ENCODE data around the gene PLCD3. TPM values are rescaled to one million over a fixed set of nuclear protein-coding genes. Genes with fewer than 3 reads are reported as not detected.

PLCD3 gene
- total and polyA plus RNA-seq, 2 of the 13 experiments (the other 11 are each of a cell fraction or from before 2014, with no cell fraction given) = 11.3 to 39.1 TPM

DNA sequence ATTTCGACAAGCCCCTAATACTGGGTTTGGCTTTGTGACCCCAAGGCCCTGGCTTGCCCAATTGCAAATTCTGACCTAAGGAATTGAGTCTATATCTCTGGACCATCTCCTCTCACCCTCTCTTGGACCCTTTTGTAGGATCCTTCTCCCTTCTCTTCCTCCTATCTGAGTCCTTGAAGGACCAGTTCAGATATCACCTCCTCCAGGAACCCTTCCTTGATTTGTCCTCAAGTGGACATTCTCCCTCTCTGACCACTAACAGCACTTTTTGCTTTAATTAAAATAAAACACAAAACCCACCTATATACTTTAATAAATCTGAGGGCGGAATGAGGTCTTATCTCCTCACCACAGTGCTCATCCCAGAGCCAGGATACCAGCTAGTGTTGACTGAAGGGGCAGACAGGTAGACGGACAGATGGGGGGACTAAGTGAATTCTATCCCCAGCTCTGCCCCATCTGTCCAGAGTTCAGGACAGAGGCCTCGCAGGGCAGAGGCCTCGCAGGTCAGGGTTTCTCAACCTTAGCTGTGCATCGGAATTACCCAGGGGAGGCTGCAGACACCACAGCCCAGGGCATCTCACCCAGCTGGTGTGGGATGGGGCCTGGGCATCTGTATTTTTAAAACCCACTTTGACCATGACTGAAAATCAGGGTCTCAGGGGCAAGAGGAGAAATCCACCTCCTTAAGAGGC is 9.1 kb downstream of the PLCD3 start (continued):
- TF ChIP-seq, protein P1, sequence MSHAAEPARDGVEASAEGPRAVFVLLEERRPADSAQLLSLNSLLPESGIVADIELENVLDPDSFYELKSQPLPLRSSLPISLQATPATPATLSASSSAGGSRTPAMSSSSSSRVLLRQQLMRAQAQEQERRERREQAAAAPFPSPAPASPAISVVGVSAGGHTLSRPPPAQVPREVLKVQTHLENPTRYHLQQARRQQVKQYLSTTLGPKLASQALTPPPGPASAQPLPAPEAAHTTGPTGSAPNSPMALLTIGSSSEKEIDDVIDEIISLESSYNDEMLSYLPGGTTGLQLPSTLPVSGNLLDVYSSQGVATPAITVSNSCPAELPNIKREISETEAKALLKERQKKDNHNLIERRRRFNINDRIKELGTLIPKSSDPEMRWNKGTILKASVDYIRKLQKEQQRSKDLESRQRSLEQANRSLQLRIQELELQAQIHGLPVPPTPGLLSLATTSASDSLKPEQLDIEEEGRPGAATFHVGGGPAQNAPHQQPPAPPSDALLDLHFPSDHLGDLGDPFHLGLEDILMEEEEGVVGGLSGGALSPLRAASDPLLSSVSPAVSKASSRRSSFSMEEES (CRISPR knock-in tag; IDR thresholded peaks at IDR 0.05) = no peak
- 0 out of 2 replicates have a peak, but pooled peaks have one; percentile 56 for TF ChIP-seq ZNF709 (CRISPR knock-in tag; IDR thresholded peaks at IDR 0.05)
- 0 out of 2 replicates have a peak, but pooled peaks have one; percentile 23 for TF ChIP-seq ZNF33A (CRISPR knock-in tag; IDR thresholded peaks at IDR 0.05; ENCODE audit: borderline replicate concordance)
- TF ChIP-seq, protein P2, sequence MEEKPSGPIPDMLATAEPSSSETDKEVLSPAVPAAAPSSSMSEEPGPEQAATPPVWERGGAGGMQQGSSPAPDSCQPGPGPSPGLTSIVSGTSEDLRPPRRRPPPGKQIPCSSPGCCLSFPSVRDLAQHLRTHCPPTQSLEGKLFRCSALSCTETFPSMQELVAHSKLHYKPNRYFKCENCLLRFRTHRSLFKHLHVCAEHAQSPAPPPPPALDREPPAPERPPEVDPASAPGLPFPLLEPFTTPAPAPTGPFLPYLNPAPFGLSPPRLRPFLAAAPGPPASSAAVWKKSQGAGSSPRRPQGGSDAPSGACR (CRISPR knock-in tag; IDR thresholded peaks at IDR 0.05) = 0 out of 2 replicates have a peak, but pooled peaks have one; percentile 5
- peak; percentile 46; the same call in 1 of the 2 replicates for TF ChIP-seq RXRB (CRISPR knock-in tag; IDR thresholded peaks at IDR 0.05; ENCODE audit: borderline replicate concordance)
- TF ChIP-seq XBP1 (CRISPR knock-in tag; IDR thresholded peaks at IDR 0.05) = no peak
- TF ChIP-seq, protein P3, sequence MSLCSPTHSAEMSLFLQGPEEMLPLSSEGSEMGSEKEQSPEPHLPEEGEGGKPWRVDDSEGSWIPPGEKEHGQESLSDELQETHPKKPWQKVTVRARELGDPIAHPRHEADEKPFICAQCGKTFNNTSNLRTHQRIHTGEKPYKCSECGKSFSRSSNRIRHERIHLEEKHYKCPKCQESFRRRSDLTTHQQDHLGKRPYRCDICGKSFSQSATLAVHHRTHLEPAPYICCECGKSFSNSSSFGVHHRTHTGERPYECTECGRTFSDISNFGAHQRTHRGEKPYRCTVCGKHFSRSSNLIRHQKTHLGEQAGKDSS (CRISPR knock-in tag; IDR thresholded peaks at IDR 0.05; ENCODE audit: borderline replicate concordance, low read depth) = 0 out of 2 replicates have a peak, but pooled peaks have one; percentile 31
- TF ChIP-seq ZNF629 (CRISPR knock-in tag; conservative IDR thresholded peaks at IDR 0.05) = 0 out of 2 replicates have a peak, but pooled peaks have one; percentile 17
- TF ChIP-seq, protein P4, sequence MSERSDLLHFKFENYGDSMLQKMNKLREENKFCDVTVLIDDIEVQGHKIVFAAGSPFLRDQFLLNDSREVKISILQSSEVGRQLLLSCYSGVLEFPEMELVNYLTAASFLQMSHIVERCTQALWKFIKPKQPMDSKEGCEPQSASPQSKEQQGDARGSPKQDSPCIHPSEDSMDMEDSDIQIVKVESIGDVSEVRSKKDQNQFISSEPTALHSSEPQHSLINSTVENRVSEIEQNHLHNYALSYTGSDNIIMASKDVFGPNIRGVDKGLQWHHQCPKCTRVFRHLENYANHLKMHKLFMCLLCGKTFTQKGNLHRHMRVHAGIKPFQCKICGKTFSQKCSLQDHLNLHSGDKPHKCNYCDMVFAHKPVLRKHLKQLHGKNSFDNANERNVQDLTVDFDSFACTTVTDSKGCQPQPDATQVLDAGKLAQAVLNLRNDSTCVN (CRISPR knock-in tag; IDR thresholded peaks at IDR 0.05; ENCODE audit: borderline replicate concordance) = 0 out of 2 replicates have a peak, but pooled peaks have one; percentile 5
- TF ChIP-seq SOX5 (CRISPR knock-in tag; IDR thresholded peaks at IDR 0.05; ENCODE audit: borderline replicate concordance) = 0 out of 2 replicates have a peak, but pooled peaks have one; percentile 35
- peak; percentile 15; the same call in 1 of the 2 replicates for TF ChIP-seq RXRA (CRISPR knock-in tag; IDR thresholded peaks at IDR 0.05)
- TF ChIP-seq SMYD3 (CRISPR knock-in tag; IDR thresholded peaks at IDR 0.05) = no peak
- TF ChIP-seq, protein P5, sequence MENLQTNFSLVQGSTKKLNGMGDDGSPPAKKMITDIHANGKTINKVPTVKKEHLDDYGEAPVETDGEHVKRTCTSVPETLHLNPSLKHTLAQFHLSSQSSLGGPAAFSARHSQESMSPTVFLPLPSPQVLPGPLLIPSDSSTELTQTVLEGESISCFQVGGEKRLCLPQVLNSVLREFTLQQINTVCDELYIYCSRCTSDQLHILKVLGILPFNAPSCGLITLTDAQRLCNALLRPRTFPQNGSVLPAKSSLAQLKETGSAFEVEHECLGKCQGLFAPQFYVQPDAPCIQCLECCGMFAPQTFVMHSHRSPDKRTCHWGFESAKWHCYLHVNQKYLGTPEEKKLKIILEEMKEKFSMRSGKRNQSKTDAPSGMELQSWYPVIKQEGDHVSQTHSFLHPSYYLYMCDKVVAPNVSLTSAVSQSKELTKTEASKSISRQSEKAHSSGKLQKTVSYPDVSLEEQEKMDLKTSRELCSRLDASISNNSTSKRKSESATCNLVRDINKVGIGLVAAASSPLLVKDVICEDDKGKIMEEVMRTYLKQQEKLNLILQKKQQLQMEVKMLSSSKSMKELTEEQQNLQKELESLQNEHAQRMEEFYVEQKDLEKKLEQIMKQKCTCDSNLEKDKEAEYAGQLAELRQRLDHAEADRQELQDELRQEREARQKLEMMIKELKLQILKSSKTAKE (CRISPR knock-in tag; IDR thresholded peaks at IDR 0.05; ENCODE audit: borderline replicate concordance) = no peak
- TF ChIP-seq PPARG (CRISPR knock-in tag; conservative IDR thresholded peaks at IDR 0.05) = 0 out of 2 replicates have a peak, but pooled peaks have one; percentile 19
- no peak for TF ChIP-seq HCFC1 (IDR thresholded peaks at IDR 0.05; ENCODE audit: low read depth, low read length)
- TF ChIP-seq ERF (CRISPR knock-in tag; IDR thresholded peaks at IDR 0.05) = no peak
- no peak for TF ChIP-seq HNRNPK (IDR thresholded peaks at IDR 0.05; ENCODE audit: low read depth, low read length, poor library complexity, severe bottlenecking)
- TF ChIP-seq, protein P6, sequence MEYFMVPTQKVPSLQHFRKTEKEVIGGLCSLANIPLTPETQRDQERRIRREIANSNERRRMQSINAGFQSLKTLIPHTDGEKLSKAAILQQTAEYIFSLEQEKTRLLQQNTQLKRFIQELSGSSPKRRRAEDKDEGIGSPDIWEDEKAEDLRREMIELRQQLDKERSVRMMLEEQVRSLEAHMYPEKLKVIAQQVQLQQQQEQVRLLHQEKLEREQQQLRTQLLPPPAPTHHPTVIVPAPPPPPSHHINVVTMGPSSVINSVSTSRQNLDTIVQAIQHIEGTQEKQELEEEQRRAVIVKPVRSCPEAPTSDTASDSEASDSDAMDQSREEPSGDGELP (IDR thresholded peaks at IDR 0.05; ENCODE audit: borderline replicate concordance, low read depth) = peak; percentile 23; the same call in 1 of the 2 replicates
- no peak for TF ChIP-seq ZEB1 (IDR thresholded peaks at IDR 0.05; ENCODE audit: insufficient replicate concordance, low read depth)
- TF ChIP-seq, protein P7, sequence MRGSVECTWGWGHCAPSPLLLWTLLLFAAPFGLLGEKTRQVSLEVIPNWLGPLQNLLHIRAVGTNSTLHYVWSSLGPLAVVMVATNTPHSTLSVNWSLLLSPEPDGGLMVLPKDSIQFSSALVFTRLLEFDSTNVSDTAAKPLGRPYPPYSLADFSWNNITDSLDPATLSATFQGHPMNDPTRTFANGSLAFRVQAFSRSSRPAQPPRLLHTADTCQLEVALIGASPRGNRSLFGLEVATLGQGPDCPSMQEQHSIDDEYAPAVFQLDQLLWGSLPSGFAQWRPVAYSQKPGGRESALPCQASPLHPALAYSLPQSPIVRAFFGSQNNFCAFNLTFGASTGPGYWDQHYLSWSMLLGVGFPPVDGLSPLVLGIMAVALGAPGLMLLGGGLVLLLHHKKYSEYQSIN (CRISPR knock-in tag; IDR thresholded peaks at IDR 0.05; ENCODE audit: borderline replicate concordance) = no peak
